Testis (tissue), 2 donors: ENCODE data around the gene TEKT5.

Source experiments
- CTCF ChIP-seq, 3 experiments: fragments of 450-650 bp in 2 of 3; fragments of 200-600 bp in 1 of 3; sonication (generic) in 1 of 3; IDR thresholded peaks; one replicate each; pipeline ENCODE4 v1.5.1; 2016 to 2019; ENCODE audit warnings: antibody characterized with exemption in 3 of 3, mild to moderate bottlenecking in 2 of 3, moderate library complexity in 1 of 3
- POLR2A ChIP-seq: fragments of 450-650 bp; IDR thresholded peaks from one replicate; pipeline ENCODE4 v1.6.1; 2017; ENCODE audit warnings: antibody characterized with exemption, mild to moderate bottlenecking, moderate library complexity

- TF ChIP-seq CTCF (IDR thresholded peaks at IDR 0.05) (no peak), POLR2A (no peak)
Observed at GRCh38 chr16:10631886-10632285, 62.8 kb downstream of the TEKT5 start.
